ENCODE data around the gene RNLS.

Gene RNLS

DNA sequence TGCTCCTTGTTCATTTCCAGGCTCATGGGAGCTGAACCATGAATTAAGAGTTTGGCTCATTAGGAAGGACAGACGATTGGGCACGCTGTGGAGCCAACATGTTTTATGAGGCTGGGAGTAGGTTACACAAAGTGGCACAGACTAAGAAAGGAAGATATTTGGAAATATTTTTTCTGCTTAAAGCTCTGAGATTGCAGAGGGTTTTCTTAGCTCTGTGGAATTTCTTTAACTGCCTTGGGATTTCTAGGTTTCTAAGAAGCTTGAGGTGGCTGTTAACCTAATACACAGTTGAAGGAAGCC is 344.6 kb downstream of the RNLS start:
- no peak for DNase-seq (ENCODE audit: low read depth in 2 of 2)
- TF ChIP-seq, protein P1, sequence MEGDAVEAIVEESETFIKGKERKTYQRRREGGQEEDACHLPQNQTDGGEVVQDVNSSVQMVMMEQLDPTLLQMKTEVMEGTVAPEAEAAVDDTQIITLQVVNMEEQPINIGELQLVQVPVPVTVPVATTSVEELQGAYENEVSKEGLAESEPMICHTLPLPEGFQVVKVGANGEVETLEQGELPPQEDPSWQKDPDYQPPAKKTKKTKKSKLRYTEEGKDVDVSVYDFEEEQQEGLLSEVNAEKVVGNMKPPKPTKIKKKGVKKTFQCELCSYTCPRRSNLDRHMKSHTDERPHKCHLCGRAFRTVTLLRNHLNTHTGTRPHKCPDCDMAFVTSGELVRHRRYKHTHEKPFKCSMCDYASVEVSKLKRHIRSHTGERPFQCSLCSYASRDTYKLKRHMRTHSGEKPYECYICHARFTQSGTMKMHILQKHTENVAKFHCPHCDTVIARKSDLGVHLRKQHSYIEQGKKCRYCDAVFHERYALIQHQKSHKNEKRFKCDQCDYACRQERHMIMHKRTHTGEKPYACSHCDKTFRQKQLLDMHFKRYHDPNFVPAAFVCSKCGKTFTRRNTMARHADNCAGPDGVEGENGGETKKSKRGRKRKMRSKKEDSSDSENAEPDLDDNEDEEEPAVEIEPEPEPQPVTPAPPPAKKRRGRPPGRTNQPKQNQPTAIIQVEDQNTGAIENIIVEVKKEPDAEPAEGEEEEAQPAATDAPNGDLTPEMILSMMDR (IDR thresholded peaks at IDR 0.05; ENCODE audit: low read depth, low read length): no peak
- no peak overlapping the region for H3K4me3 ChIP-seq (replicated peaks in 1 of 2; ENCODE audit: low read depth in 2 of 2, low read length in 2 of 2)

DNA sequence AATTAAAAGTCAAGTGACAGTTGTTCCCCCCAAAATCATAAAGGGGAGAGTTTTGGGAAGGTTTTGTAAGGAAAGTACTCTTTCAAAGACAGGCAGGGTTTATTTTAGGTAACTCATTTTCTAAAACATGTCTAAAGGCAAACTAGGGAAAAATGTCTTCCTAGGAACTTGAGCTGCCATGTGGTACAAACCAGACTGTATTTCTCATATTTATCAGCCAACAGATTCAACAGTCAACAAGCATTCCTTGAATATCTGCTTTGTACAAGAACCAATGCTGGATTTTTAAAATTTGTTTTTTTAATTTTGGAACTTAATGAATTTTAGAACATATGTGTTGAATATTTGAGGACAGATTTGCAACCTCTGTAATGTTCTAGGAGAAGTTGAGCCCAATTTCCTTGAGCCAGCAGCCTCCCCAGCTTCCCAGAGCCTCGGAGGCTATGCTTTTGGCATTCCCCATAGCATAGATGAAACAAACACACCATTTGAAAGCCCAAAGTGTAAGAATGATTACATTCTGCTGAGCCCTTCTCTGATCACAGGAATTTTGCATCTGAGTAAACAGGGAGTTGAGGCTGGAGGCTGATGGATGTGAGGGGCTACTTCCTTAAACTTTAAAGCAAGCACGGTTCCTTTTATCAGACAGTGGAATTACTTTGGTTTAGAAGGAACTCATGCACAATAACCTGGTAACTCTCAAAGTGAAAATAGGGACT is 345.1 kb downstream of the RNLS start:
- peak in 1 of 2 donors; percentile 46 for DNase-seq (ENCODE audit: low read depth in 2 of 2)
- H3K4me3 ChIP-seq (replicated peaks in 1 of 2; ENCODE audit: low read depth in 2 of 2, low read length in 2 of 2): no peak overlapping the region
- TF ChIP-seq, protein P1 (IDR thresholded peaks at IDR 0.05; ENCODE audit: low read depth, low read length): no peak

DNA sequence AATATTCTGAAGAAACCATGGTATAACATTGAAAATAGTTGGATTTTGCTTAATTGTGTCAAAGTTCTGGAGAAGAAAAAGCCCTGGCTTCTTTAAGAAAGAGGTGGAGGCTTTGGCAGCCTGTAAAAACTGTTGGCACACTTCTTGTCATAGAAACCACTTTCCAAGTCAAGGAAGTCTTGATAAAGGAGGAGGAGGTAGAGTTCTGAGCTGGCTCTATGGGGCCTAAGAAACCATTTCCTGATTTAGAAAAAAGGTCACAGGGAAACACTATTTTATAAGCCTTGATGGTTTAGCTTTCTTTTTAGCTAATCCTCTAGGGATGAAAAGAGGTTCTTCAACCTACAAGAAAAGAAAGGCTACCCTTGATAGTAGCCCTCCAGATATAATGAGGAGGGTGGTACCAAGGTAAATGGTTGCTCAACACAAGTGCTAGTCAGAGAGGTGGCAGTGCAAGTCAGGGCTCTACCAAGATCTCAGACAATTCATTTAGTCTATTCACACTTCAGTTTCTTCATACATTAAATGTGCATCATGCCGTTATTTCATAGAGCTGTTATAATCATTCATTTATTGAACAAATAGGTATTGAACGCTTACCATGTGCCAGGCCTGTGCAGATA is 346.9 kb downstream of the RNLS start:
- no peak overlapping the region for H3K4me3 ChIP-seq (replicated peaks in 1 of 2; ENCODE audit: low read depth in 2 of 2, low read length in 2 of 2)
- TF ChIP-seq, protein P1 (IDR thresholded peaks at IDR 0.05; ENCODE audit: low read depth, low read length): no peak
- DNase-seq (ENCODE audit: low read depth in 2 of 2): peak in 1 of 2 donors; percentile 76

DNA sequence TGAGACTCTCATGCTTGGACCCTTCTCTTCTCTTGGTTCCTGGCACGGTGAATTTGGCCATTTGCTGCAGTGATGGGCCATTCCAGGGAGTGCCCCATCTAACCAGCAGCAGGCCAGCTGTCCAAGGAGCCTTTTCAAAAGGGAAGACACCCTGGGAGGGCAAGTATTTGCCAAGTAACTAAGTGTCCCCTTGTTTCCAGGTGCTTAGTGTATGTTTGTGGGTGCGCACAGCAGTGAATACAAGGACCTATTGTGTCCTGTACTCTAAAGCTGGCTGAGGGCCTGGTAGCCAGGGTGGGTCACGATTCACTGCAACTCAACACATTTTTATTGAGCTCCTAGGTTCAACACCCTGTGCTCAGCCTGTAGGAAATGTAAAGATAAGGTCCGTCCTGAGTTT is 348.8 kb downstream of the RNLS start:
- H3K4me3 ChIP-seq (replicated peaks in 1 of 2; ENCODE audit: low read depth in 2 of 2, low read length in 2 of 2): no peak overlapping the region
- peak in 1 of 2 donors; percentile 35 for DNase-seq (ENCODE audit: low read depth in 2 of 2)
- TF ChIP-seq, protein P1 (IDR thresholded peaks at IDR 0.05; ENCODE audit: low read depth, low read length): no peak

DNA sequence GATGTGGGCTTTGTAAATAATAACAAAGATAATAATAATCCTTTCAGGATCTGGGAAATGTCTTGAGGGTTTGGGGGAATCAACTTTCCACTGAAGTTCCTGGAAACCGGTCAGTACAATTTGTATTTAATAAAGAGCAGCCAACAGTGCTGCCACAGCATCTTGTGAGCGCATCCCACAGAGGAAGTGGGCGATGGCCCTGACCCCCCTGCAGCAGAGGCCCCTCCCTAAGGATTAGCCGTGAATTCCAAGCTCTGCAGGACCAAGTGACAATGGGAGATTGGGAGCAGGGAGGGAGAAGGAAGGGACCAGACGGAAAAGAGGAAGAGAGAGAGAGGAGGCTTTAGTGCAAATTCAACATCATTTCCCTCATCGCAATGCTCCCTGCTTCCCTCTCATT is 349.2 kb downstream of the RNLS start:
- DNase-seq (ENCODE audit: low read depth in 2 of 2): no peak
- no peak overlapping the region for H3K4me3 ChIP-seq (replicated peaks in 1 of 2; ENCODE audit: low read depth in 2 of 2, low read length in 2 of 2)
- TF ChIP-seq, protein P1 (IDR thresholded peaks at IDR 0.05; ENCODE audit: low read depth, low read length): no peak

DNA sequence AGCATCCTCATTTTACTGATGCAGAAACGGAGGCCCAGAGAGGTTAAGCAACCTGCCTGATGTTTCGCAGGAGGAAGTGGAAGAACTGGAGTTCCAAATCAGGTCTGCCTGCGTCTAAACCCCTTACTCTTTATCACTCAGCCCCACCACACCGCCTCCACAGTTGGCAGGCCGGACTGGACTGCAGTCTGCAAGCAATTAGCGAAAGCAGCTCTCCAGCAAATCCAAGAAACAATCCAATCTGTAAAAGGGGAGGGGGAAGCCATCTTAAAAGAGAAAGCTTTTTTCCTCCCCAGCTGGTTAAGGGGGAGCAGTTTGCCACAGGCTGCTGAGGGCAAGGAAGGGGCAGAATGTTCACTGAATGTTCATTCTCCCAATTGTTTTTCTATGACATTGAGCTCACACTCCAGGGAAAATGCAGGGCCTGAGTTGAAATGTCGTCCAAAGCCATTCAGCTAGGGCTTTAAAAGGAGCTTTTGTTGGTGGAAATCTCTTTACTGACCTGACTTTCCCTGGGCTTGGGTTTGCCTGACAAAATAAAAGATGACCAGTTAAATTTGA is 350.1 kb downstream of the RNLS start:
- DNase-seq (ENCODE audit: low read depth in 2 of 2): peak in 1 of 2 donors; percentile 23
- TF ChIP-seq, protein P1 (IDR thresholded peaks at IDR 0.05; ENCODE audit: low read depth, low read length): no peak
- H3K4me3 ChIP-seq (replicated peaks in 1 of 2; ENCODE audit: low read depth in 2 of 2, low read length in 2 of 2): no peak overlapping the region
